ENCODE measurements around the gene PCYOX1L. TPM values are rescaled to one million over a fixed set of nuclear protein-coding genes. Genes with fewer than 3 reads are reported as not detected.

Gene PCYOX1L
- total RNA-seq, 1 experiment from 2014 or later = 29.9 TPM

- CTCF ChIA-PET = no interaction called here
- TF ChIP-seq CTCF (IDR thresholded peaks at IDR 0.05; ENCODE audit: unreplicated experiment) = no peak
- intact Hi-C loops (cut with micrococcal nuclease; ENCODE audit: unreplicated experiment) = no loop called here
- H3K27me3 Mint-ChIP-seq (ENCODE audit: unreplicated experiment) = no peaks in the 10 kb centered on the region
- DNase-seq = no peak
- no peaks in the 10 kb centered on the region for H3K9me3 Mint-ChIP-seq (ENCODE audit: low read depth, unreplicated experiment)
- no TSS peak for BruUV-seq (replicated peaks)
- H3K27ac Mint-ChIP-seq (ENCODE audit: unreplicated experiment) = no peak overlapping the region
- no peak overlapping the region for H3K4me3 Mint-ChIP-seq (ENCODE audit: low read depth, unreplicated experiment)
- H3K36me3 Mint-ChIP-seq (ENCODE audit: insufficient read depth, unreplicated experiment) = peaks cover 22% of the 10 kb centered on the region
- peaks cover 8% of the 10 kb centered on the region for H3K4me1 Mint-ChIP-seq (ENCODE audit: low read depth, unreplicated experiment)
Measured at GRCh38 chr5:149362541-149362940, 4.7 kb downstream of the PCYOX1L start.

- CTCF ChIA-PET = no interaction called here
- H3K9me3 Mint-ChIP-seq (ENCODE audit: low read depth, unreplicated experiment) = no peaks in the 10 kb centered on the region
- no peaks in the 10 kb centered on the region for H3K27me3 Mint-ChIP-seq (ENCODE audit: unreplicated experiment)
- DNase-seq = no peak
- intact Hi-C loops (cut with micrococcal nuclease; ENCODE audit: unreplicated experiment) = no loop called here
- H3K27ac Mint-ChIP-seq (ENCODE audit: unreplicated experiment) = no peak overlapping the region
- H3K36me3 Mint-ChIP-seq (ENCODE audit: insufficient read depth, unreplicated experiment) = peaks cover 13% of the 10 kb centered on the region
- BruUV-seq (replicated peaks) = no TSS peak
- peaks cover 8% of the 10 kb centered on the region for H3K4me1 Mint-ChIP-seq (ENCODE audit: low read depth, unreplicated experiment)
- H3K4me3 Mint-ChIP-seq (ENCODE audit: low read depth, unreplicated experiment) = no peak overlapping the region
- TF ChIP-seq CTCF (IDR thresholded peaks at IDR 0.05; ENCODE audit: unreplicated experiment) = no peak
Measured at GRCh38 chr5:149363358-149363757, 5.5 kb downstream of the PCYOX1L start.

GRCh38 chr5:149363936-149364335 is 6.1 kb downstream of the PCYOX1L start:
- BruUV-seq (replicated peaks) = no TSS peak
- intact Hi-C loops (cut with micrococcal nuclease; ENCODE audit: unreplicated experiment) = no loop called here
- CTCF ChIA-PET = no interaction called here
- Mint-ChIP-seq H3K36me3 (ENCODE audit: insufficient read depth, unreplicated experiment) (peaks cover 10% of the 10 kb centered on the region), H3K27me3 (ENCODE audit: unreplicated experiment) (no peaks in the 10 kb centered on the region), H3K9me3 (ENCODE audit: low read depth, unreplicated experiment) (no peaks in the 10 kb centered on the region), H3K4me1 (ENCODE audit: low read depth, unreplicated experiment) (peaks cover 8% of the 10 kb centered on the region), H3K27ac (ENCODE audit: unreplicated experiment) (no peak overlapping the region), H3K4me3 (ENCODE audit: low read depth, unreplicated experiment) (no peak overlapping the region)
- no peak for TF ChIP-seq CTCF (IDR thresholded peaks at IDR 0.05; ENCODE audit: unreplicated experiment)
- no peak for DNase-seq

- Mint-ChIP-seq H3K27me3 (ENCODE audit: unreplicated experiment) (no peaks in the 10 kb centered on the region), H3K27ac (ENCODE audit: unreplicated experiment) (no peak overlapping the region), H3K36me3 (ENCODE audit: insufficient read depth, unreplicated experiment) (peaks cover 10% of the 10 kb centered on the region), H3K9me3 (ENCODE audit: low read depth, unreplicated experiment) (no peaks in the 10 kb centered on the region), H3K4me3 (ENCODE audit: low read depth, unreplicated experiment) (no peak overlapping the region), H3K4me1 (ENCODE audit: low read depth, unreplicated experiment) (peaks cover 8% of the 10 kb centered on the region)
- BruUV-seq (replicated peaks) = no TSS peak
- TF ChIP-seq CTCF (IDR thresholded peaks at IDR 0.05; ENCODE audit: unreplicated experiment) = no peak
- CTCF ChIA-PET = no interaction called here
- DNase-seq = no peak
- intact Hi-C loops (cut with micrococcal nuclease; ENCODE audit: unreplicated experiment) = no loop called here
Measured at GRCh38 chr5:149364719-149365118, 6.9 kb downstream of the PCYOX1L start.

Data from Calu3 (cell line).